Measurements from ENCODE around the gene CCS.
A peak's percentile ranks its signal among the peaks of the same experiment; 100 is the strongest.

CCS gene

GRCh38 chr11:66619080-66619554 lies 26.1 kb downstream of the CCS start:
- H3K4me3 ChIP-seq (ENCODE audit: low read depth, low read length): peak overlapping the region; percentile 80
- peak; percentile 48 for DNase-seq (ENCODE audit: low read depth)
- TF ChIP-seq CTCF (IDR thresholded peaks at IDR 0.05; ENCODE audit: insufficient read depth, low read depth, low read length, missing control alignments): no peak

GRCh38 chr11:66624450-66624849 lies 31.5 kb downstream of the CCS start:
- no peak overlapping the region for H3K4me3 ChIP-seq (ENCODE audit: low read depth, low read length)
- no peak for TF ChIP-seq CTCF (IDR thresholded peaks at IDR 0.05; ENCODE audit: insufficient read depth, low read depth, low read length, missing control alignments)
- DNase-seq (ENCODE audit: low read depth): no peak

GRCh38 chr11:66625041-66625751 lies 32.2 kb downstream of the CCS start:
- TF ChIP-seq CTCF (IDR thresholded peaks at IDR 0.05; ENCODE audit: insufficient read depth, low read depth, low read length, missing control alignments): no peak
- no peak for DNase-seq (ENCODE audit: low read depth)
- H3K4me3 ChIP-seq (ENCODE audit: low read depth, low read length): no peak overlapping the region

GRCh38 chr11:66625752-66626149 lies 32.8 kb downstream of the CCS start:
- H3K4me3 ChIP-seq (ENCODE audit: low read depth, low read length): no peak overlapping the region
- TF ChIP-seq CTCF (IDR thresholded peaks at IDR 0.05; ENCODE audit: insufficient read depth, low read depth, low read length, missing control alignments): no peak
- no peak for DNase-seq (ENCODE audit: low read depth)

- no peak overlapping the region for H3K4me3 ChIP-seq (ENCODE audit: low read depth, low read length)
- no peak for TF ChIP-seq CTCF (IDR thresholded peaks at IDR 0.05; ENCODE audit: insufficient read depth, low read depth, low read length, missing control alignments)
- no peak for DNase-seq (ENCODE audit: low read depth)
Measured at GRCh38 chr11:66626382-66626781, 33.4 kb downstream of the CCS start.

GRCh38 chr11:66626926-66627325 lies 33.9 kb downstream of the CCS start:
- DNase-seq (ENCODE audit: low read depth): no peak
- TF ChIP-seq CTCF (IDR thresholded peaks at IDR 0.05; ENCODE audit: insufficient read depth, low read depth, low read length, missing control alignments): no peak
- H3K4me3 ChIP-seq (ENCODE audit: low read depth, low read length): no peak overlapping the region

All from GM12865 (cell line).